CD4-positive, alpha-beta T cell (primary cell): ENCODE results near the gene MAML2. TPM values are rescaled to one million over a fixed set of nuclear protein-coding genes. Genes with fewer than 3 reads are reported as not detected.

Source experiments
- ATAC-seq: fragments of 200-7000 bp; cut with Tn5 transposase; one replicate; pipeline ENCODE4 v1.10.0; 2022; ENCODE audit warnings: mild to moderate bottlenecking; ENCODE audit not compliant: poor library complexity
- CTCF ChIA-PET: fragments of 350-600 bp; sonication (Branson Sonifier 250); formaldehyde crosslinking; loops from one replicate; lab custom pipeline; 2021; ENCODE audit warnings: antibody characterized with exemption, inconsistent platforms; lab: Charles Lee
- POLR2A ChIA-PET: fragments of 350-600 bp; sonication (Branson Sonifier 250); formaldehyde crosslinking; loops from one replicate; lab custom pipeline; 2021; ENCODE audit warnings: antibody characterized with exemption, inconsistent platforms; lab: Charles Lee
- DNase-seq, 14 experiments: peaks; one replicate each; pipeline ENCODE4 v3.0.0-alpha.2; 2013 to 2020; ENCODE audit warnings: mixed read lengths in 2 of 14
- H3K27ac ChIP-seq, 2 donors: one replicate each; pipeline versions ENCODE4 v1.5.1 to v1.7.0; 2013; ENCODE audit warnings: low read length in 2 of 2, low read depth in 1 of 2, mild to moderate bottlenecking in 1 of 2
- H3K27me3 ChIP-seq, 2 experiments: 1 replicate in 1 of 2; 2 replicates in 1 of 2; pipeline versions ENCODE4 v1.6.1 to v1.7.0; 2013; ENCODE audit warnings: low read length in 2 of 2, control low read depth in 1 of 2, mild to moderate bottlenecking in 1 of 2, moderate library complexity in 1 of 2; ENCODE audit not compliant: insufficient read depth in 2 of 2, control insufficient read depth in 1 of 2
- H3K36me3 ChIP-seq: one replicate; pipeline ENCODE4 v1.6.1; 2013; ENCODE audit warnings: low read length, control low read depth; ENCODE audit not compliant: insufficient read depth
- H3K4me1 ChIP-seq: one replicate; pipeline ENCODE4 v1.6.1; 2013; ENCODE audit warnings: low read length, control low read depth; ENCODE audit not compliant: insufficient read depth
- H3K4me3 ChIP-seq: one replicate; pipeline ENCODE4 v1.5.1; 2013; ENCODE audit warnings: mild to moderate bottlenecking, low read length, moderate library complexity
- H3K9me3 ChIP-seq, 2 experiments: 1 replicate in 1 of 2; 2 replicates in 1 of 2; pipeline versions ENCODE4 v1.6.1 to v1.7.0; 2013; ENCODE audit warnings: low read length in 2 of 2, mild to moderate bottlenecking in 2 of 2, control low read depth in 1 of 2, moderate library complexity in 1 of 2; ENCODE audit not compliant: control insufficient read depth in 1 of 2, insufficient read depth in 1 of 2
- H3K27ac Mint-ChIP-seq: one replicate; pipeline ENCODE4 v1.8.0; 2020; ENCODE audit warnings: mixed read lengths
- H3K27me3 Mint-ChIP-seq: one replicate; pipeline ENCODE4 v1.8.0; 2021; ENCODE audit warnings: mixed read lengths
- H3K36me3 Mint-ChIP-seq: one replicate; pipeline ENCODE4 v1.8.0; 2021; ENCODE audit warnings: low read depth, mixed read lengths
- H3K4me1 Mint-ChIP-seq: one replicate; pipeline ENCODE4 v1.8.0; 2021; ENCODE audit warnings: low read depth, mixed read lengths
- H3K4me3 Mint-ChIP-seq: one replicate; pipeline ENCODE4 v1.8.0; 2020; ENCODE audit warnings: mild to moderate bottlenecking, mixed read lengths
- H3K9me3 Mint-ChIP-seq: one replicate; pipeline ENCODE4 v1.8.0; 2020; ENCODE audit warnings: mixed read lengths
- intact Hi-C, 2 experiments: fragments of 100-400 bp; cut with DNase I in 1 of 2; cut with micrococcal nuclease in 1 of 2; formaldehyde crosslinking; loops; one replicate each; pipeline versions ENCODE4 v1.15.1 to v1.9.0; 2023 to 2025; cut with DNase I, micrococcal nuclease
- total RNA-seq, 174 experiments: library from RNA in 2 of 174; stranded (reverse) in 2 of 174; gene quantifications; one replicate each; pipeline ENCODE4 v1.2.3 and lab custom pipeline; 2021 to 2026
- TF ChIP-seq, protein P1 (sequence below): fragments of 200-600 bp; IDR thresholded peaks from one replicate; pipeline ENCODE4 v1.8.0; 2022; ENCODE audit warnings: antibody characterized with exemption, mild to moderate bottlenecking

MAML2 gene
- total RNA-seq, 2 experiments from 2014 or later, result 58.8 to 59.8 TPM

DNA sequence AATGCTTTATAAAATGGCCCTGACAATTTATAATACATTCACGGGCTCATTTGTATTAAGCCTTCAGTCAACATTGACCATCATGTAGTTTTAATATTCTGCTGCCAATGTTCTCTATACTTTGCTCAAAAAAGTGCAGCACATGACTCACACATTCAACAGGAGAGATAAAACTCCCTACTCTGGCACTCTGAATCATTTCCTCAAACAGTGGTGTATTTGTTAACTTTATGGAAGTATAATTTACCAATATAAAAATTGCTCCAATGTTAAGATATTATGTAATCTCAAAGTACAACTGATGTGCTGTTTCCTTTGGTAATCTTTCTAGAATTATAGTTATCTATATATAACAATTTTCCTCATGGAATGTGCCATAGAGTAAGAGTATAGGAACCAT, 39.9 kb downstream of the MAML2 start:
- H3K9me3 Mint-ChIP-seq, result no peaks in the 10 kb centered on the region
- intact Hi-C loops, result loop anchor here in 1 of 2 experiments (5.0 kb wide), 1 partner anchor 34 kb away; no protein-coding TSS in a partner anchor
- Histone ChIP-seq H3K36me3 (peaks cover 7% of the 10 kb centered on the region), H3K27ac (no peak overlapping the region), H3K9me3 (no peaks in the 10 kb centered on the region), H3K27me3 (no peaks in the 10 kb centered on the region), H3K4me3 (no peak overlapping the region), H3K4me1 (peaks cover 20% of the 10 kb centered on the region)
- TF ChIP-seq, protein P1, sequence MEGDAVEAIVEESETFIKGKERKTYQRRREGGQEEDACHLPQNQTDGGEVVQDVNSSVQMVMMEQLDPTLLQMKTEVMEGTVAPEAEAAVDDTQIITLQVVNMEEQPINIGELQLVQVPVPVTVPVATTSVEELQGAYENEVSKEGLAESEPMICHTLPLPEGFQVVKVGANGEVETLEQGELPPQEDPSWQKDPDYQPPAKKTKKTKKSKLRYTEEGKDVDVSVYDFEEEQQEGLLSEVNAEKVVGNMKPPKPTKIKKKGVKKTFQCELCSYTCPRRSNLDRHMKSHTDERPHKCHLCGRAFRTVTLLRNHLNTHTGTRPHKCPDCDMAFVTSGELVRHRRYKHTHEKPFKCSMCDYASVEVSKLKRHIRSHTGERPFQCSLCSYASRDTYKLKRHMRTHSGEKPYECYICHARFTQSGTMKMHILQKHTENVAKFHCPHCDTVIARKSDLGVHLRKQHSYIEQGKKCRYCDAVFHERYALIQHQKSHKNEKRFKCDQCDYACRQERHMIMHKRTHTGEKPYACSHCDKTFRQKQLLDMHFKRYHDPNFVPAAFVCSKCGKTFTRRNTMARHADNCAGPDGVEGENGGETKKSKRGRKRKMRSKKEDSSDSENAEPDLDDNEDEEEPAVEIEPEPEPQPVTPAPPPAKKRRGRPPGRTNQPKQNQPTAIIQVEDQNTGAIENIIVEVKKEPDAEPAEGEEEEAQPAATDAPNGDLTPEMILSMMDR, result no peak
- peaks cover 39% of the 10 kb centered on the region for H3K36me3 Mint-ChIP-seq
- ChIA-PET CTCF (interaction anchor here (2.1 kb wide), 1 partner anchor 40 kb away, joined by 10 read pairs; the partner anchor contains the start of gene MAML2), POLR2A (interaction anchor here (0.9 kb wide), 1 partner anchor 40 kb away, joined by 4 read pairs; the partner anchor contains the start of gene MAML2)
- ATAC-seq (no peak), DNase-seq (peak in 2 of 14 experiments; percentile 44 to 52)
- peaks cover 90% of the 10 kb centered on the region for H3K4me1 Mint-ChIP-seq
- H3K27me3 Mint-ChIP-seq, result no peaks in the 10 kb centered on the region
- H3K4me3 Mint-ChIP-seq, result no peak overlapping the region
- peak overlapping the region; percentile 18 for H3K27ac Mint-ChIP-seq

DNA sequence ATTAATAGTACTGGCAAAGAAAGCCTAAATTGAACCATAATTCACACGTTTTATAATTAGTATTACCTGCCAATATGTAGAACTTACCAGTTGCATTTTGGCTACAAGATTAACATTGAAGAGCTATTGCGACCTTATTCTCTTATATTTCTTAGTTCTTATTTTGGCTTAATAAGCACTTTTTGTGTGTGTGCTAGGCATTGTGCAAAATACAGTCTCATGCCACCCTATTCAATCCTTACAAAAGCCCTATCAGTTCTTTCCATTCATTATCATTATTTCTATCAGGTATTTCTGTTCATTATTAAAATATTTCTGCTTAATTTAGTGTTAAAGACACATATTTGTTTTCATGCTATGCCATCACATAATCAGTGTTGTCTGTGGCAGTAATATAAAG, 41.2 kb downstream of the MAML2 start:
- H3K4me3 Mint-ChIP-seq, result no peak overlapping the region
- TF ChIP-seq, protein P1, result no peak
- Histone ChIP-seq H3K4me1 (peaks cover 13% of the 10 kb centered on the region), H3K9me3 (no peaks in the 10 kb centered on the region), H3K27ac (no peak overlapping the region), H3K27me3 (no peaks in the 10 kb centered on the region), H3K36me3 (peaks cover 8% of the 10 kb centered on the region), H3K4me3 (no peak overlapping the region)
- POLR2A ChIA-PET, result no interaction called here
- CTCF ChIA-PET, result interaction anchor here (0.6 kb wide), 1 partner anchor 41 kb away, joined by 3 read pairs; the partner anchor contains the start of gene MAML2
- no peaks in the 10 kb centered on the region for H3K9me3 Mint-ChIP-seq
- ATAC-seq (no peak), DNase-seq (no peak)
- H3K4me1 Mint-ChIP-seq, result peaks cover 87% of the 10 kb centered on the region
- H3K27ac Mint-ChIP-seq, result no peak overlapping the region
- no peaks in the 10 kb centered on the region for H3K27me3 Mint-ChIP-seq
- intact Hi-C loops, result loop anchor here in 1 of 2 experiments (5.0 kb wide), 1 partner anchor 35 kb away; no protein-coding TSS in a partner anchor
- peaks cover 48% of the 10 kb centered on the region for H3K36me3 Mint-ChIP-seq

DNA sequence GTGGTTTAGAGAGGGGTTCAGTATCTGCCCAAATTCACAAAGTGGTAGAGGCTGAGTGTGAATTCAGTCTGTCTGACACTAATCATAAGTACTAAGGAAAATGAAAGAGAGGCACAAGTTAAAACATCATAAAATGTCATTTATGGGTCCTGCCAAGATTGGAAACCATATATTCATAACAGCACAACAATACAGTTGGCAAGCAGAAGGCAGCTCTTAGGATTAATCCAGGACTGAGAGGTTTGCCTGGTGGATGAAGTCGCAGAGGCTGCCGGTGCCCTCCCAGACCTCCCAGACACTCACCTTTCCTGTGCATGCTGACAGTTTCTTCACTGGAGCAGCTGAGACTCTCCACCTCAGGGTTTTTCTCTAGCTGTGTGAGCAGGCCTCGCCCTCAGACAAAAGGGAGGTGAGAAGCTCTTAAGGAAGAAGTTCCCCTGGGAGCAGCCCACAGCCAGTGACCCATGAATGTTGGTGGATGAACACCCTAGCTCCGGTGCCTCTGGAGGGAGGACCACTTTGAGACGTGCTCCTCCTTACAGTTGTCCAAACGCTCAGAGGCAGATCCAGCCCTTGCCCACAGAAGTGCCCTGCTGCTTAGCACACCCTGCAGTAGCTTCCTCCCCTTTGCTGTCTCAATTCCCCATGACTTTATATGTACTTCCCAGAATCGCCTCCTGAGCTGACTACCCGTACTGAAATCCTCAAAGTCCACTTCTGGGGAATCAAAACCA, 43.7 kb downstream of the MAML2 start:
- peaks cover 8% of the 10 kb centered on the region for H3K36me3 ChIP-seq
- peaks cover 88% of the 10 kb centered on the region for H3K4me1 Mint-ChIP-seq
- no peaks in the 10 kb centered on the region for H3K9me3 Mint-ChIP-seq
- peak overlapping the region in 1 of 2 donors; percentile 5 for H3K27ac ChIP-seq
- H3K27ac Mint-ChIP-seq, result peak overlapping the region; percentile 28
- H3K36me3 Mint-ChIP-seq, result peaks cover 60% of the 10 kb centered on the region
- H3K4me3 ChIP-seq, result no peak overlapping the region
- peak in 2 of 14 experiments; percentile 20 to 26 for DNase-seq
- intact Hi-C loops, result no loop called here
- no peak overlapping the region for H3K4me3 Mint-ChIP-seq
- no peaks in the 10 kb centered on the region for H3K9me3 ChIP-seq
- ATAC-seq, result no peak
- POLR2A ChIA-PET, result interaction anchor here (0.8 to 1.2 kb wide), 3 partner anchors 14 to 44 kb away, joined by 3 to 4 read pairs (median 3); partner anchors contain the start of gene MAML2
- H3K27me3 ChIP-seq, result no peaks in the 10 kb centered on the region
- TF ChIP-seq, protein P1, result no peak
- no peaks in the 10 kb centered on the region for H3K27me3 Mint-ChIP-seq
- H3K4me1 ChIP-seq, result peaks cover 17% of the 10 kb centered on the region
- CTCF ChIA-PET, result interaction anchor here (1.0 to 1.9 kb wide), 2 partner anchors 10 to 44 kb away, joined by 4 to 6 read pairs; partner anchors contain the start of gene MAML2
